OCI-LY7 (cell line): ENCODE measurements around the gene HCN1.

Experiments
- EZH2phosphoT487 ChIP-seq: fragments of 200-600 bp; sonication (generic); IDR thresholded peaks from 2 replicates; pipeline ENCODE4 v1.6.1; 2018; ENCODE audit warnings: low read depth, borderline replicate concordance, mild to moderate bottlenecking, mixed run types, antibody characterized with exemption, low read length, moderate library complexity, mixed read lengths
- TF ChIP-seq, protein P1 (sequence below): fragments of 200-600 bp; sonication (generic); conservative IDR thresholded peaks from 2 replicates; pipeline ENCODE4 v1.5.1; 2014; ENCODE audit warnings: mild to moderate bottlenecking, antibody characterized with exemption, low read length, moderate library complexity, mixed read lengths

DNA sequence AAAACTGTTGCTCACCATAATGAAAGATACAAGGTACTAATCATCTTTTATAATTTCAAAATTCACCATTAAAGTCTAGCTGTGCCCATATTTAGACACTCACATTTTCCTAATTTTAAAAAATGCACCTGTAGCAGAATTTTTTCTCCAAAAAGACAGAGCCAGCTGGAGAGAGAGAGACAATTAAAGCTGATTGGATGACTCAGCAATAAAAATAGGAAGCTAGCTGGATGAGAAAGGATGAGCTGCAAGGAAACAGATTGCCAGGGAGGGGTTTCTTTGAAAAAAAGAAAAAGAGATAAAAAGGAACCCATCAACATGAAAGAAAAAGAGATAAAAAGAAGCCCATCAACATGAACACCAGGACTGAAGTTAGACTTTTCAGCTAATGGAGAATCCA lies 73.8 kb downstream of the HCN1 start:
- TF ChIP-seq, protein P1, sequence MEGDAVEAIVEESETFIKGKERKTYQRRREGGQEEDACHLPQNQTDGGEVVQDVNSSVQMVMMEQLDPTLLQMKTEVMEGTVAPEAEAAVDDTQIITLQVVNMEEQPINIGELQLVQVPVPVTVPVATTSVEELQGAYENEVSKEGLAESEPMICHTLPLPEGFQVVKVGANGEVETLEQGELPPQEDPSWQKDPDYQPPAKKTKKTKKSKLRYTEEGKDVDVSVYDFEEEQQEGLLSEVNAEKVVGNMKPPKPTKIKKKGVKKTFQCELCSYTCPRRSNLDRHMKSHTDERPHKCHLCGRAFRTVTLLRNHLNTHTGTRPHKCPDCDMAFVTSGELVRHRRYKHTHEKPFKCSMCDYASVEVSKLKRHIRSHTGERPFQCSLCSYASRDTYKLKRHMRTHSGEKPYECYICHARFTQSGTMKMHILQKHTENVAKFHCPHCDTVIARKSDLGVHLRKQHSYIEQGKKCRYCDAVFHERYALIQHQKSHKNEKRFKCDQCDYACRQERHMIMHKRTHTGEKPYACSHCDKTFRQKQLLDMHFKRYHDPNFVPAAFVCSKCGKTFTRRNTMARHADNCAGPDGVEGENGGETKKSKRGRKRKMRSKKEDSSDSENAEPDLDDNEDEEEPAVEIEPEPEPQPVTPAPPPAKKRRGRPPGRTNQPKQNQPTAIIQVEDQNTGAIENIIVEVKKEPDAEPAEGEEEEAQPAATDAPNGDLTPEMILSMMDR = no peak
- TF ChIP-seq EZH2phosphoT487 = no peak
